ENCODE results near the gene GRK7.
A peak's percentile ranks its signal among the peaks of the same experiment; 100 is the strongest.

Gene GRK7

GRCh38 chr3:141737678-141738021, 25.6 kb upstream of the GRK7 start:
- DNase-seq (ENCODE audit: low read depth): no peak
- H3K4me3 ChIP-seq (ENCODE audit: low read depth, low read length): peak overlapping the region; percentile 86
- TF ChIP-seq, protein P1, sequence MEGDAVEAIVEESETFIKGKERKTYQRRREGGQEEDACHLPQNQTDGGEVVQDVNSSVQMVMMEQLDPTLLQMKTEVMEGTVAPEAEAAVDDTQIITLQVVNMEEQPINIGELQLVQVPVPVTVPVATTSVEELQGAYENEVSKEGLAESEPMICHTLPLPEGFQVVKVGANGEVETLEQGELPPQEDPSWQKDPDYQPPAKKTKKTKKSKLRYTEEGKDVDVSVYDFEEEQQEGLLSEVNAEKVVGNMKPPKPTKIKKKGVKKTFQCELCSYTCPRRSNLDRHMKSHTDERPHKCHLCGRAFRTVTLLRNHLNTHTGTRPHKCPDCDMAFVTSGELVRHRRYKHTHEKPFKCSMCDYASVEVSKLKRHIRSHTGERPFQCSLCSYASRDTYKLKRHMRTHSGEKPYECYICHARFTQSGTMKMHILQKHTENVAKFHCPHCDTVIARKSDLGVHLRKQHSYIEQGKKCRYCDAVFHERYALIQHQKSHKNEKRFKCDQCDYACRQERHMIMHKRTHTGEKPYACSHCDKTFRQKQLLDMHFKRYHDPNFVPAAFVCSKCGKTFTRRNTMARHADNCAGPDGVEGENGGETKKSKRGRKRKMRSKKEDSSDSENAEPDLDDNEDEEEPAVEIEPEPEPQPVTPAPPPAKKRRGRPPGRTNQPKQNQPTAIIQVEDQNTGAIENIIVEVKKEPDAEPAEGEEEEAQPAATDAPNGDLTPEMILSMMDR (IDR thresholded peaks at IDR 0.05; ENCODE audit: control insufficient read depth, extremely low read depth, insufficient read depth): no peak

DNA sequence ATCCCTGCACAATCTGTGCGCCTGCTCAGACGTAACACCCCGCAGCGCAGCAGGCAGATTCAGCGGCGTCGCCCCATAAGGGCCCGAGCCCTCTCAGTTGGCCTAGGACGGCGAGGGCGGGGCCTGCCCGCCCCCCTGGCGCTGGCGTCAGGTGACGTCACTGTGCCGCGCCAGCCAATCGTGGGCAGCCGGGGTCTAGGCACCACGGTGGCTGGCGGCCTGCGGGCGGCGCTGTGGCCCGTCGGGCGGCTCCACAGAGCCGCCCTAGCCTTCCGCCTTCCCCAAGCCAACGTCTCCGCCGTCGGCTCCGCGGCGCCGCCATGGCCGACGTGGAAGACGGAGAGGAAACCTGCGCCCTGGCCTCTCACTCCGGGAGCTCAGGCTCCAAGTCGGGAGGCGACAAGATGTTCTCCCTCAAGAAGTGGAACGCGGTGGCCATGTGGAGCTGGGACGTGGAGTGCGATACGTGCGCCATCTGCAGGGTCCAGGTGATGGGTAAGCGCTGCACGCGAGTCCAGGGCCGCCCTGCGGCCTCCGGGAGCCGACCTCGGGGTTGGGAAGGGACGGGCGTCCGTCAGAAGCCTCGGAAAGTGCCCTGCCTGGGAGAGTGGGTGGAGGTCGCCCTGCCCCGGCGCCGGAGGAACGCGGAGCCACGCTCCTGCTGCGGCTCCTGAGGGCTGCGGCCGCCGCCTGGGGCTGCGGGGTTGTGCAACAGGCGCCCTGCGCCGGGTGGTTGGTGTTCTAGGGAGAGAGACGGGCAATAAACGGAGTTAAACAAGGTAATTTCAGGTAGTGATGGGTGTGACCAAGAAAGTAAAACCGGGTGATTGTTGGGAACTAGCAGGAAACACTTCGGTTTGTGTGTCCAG, 25.0 kb upstream of the GRK7 start, which contains the start of gene RNF7:
TSS of gene RNF7 (plus strand) at position 277 of the 869 bp plus-strand sequence. CDS start at position 321, 44 bp downstream.
- TF ChIP-seq, protein P1 (IDR thresholded peaks at IDR 0.05; ENCODE audit: control insufficient read depth, extremely low read depth, insufficient read depth): peak; percentile 85
- peak; percentile 83 for DNase-seq (ENCODE audit: low read depth)

GRCh38 chr3:141738891-141739363, 24.3 kb upstream of the GRK7 start:
- TF ChIP-seq, protein P1 (IDR thresholded peaks at IDR 0.05; ENCODE audit: control insufficient read depth, extremely low read depth, insufficient read depth): no peak
- no peak for DNase-seq (ENCODE audit: low read depth)
- H3K4me3 ChIP-seq (ENCODE audit: low read depth, low read length): peak overlapping the region; percentile 86

More for the DNA sequence above, 25.0 kb upstream of the GRK7 start, which contains the start of gene RNF7:
- H3K4me3 ChIP-seq (ENCODE audit: low read depth, low read length): peak within 1 kb of the TSS; percentile 86

GRCh38 chr3:141739731-141740130, 23.5 kb upstream of the GRK7 start:
- peak overlapping the region; percentile 86 for H3K4me3 ChIP-seq (ENCODE audit: low read depth, low read length)
- TF ChIP-seq, protein P1 (IDR thresholded peaks at IDR 0.05; ENCODE audit: control insufficient read depth, extremely low read depth, insufficient read depth): no peak
- DNase-seq (ENCODE audit: low read depth): no peak

DNA sequence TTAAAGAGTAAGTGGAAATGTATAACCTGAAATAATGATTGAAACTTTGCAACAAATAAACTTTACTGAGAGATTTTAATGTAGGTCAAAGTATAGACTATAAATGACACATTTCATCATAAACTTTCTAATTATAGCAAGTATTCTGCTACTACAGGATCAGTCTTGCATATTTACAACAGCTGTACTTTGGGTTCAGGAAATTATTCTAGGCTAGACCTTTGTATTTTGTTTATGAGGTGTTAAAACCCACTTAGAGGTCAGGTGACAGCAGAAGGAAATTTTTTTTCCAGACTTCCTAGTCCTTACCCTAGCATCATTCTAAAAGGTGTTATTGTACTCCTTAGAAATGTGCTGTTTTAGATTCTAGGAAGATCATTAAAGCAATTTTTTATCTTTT, 22.9 kb upstream of the GRK7 start:
- TF ChIP-seq, protein P1 (IDR thresholded peaks at IDR 0.05; ENCODE audit: control insufficient read depth, extremely low read depth, insufficient read depth): no peak
- no peak overlapping the region for H3K4me3 ChIP-seq (ENCODE audit: low read depth, low read length)
- DNase-seq (ENCODE audit: low read depth): no peak

GRCh38 chr3:141743305-141743704, 19.9 kb upstream of the GRK7 start:
- TF ChIP-seq, protein P1 (IDR thresholded peaks at IDR 0.05; ENCODE audit: control insufficient read depth, extremely low read depth, insufficient read depth): no peak
- H3K4me3 ChIP-seq (ENCODE audit: low read depth, low read length): no peak overlapping the region
- no peak for DNase-seq (ENCODE audit: low read depth)

Data from LNCaP clone FGC (cell line).